Cardiac muscle cell (in vitro differentiated cells and primary cell): ENCODE results near the gene CCDC136. TPM values are rescaled to one million over a fixed set of nuclear protein-coding genes. Genes with fewer than 3 reads are reported as not detected.

Experiments
- DNase-seq, 2 donors: peaks; one replicate each; pipeline versions ENCODE4 v3.0.0 to v3.0.0-alpha.2; 2010 to 2017; ENCODE audit warnings: low read depth in 1 of 2, low spot score in 1 of 2
- H3K27ac ChIP-seq: fragments of 200-600 bp; sonication (generic); 2 replicates; pipeline ENCODE4 v1.5.1; 2016
- H3K27me3 ChIP-seq: fragments of 200-600 bp; sonication (generic); 2 replicates; pipeline ENCODE4 v1.6.0; 2016; ENCODE audit warnings: control low read depth
- H3K36me3 ChIP-seq: fragments of 200-600 bp; sonication (generic); 2 replicates; pipeline ENCODE4 v1.5.1; 2016; ENCODE audit warnings: control low read depth
- H3K4me1 ChIP-seq: fragments of 200-600 bp; sonication (generic); 2 replicates; pipeline ENCODE4 v1.8.1; 2017; ENCODE audit warnings: low read depth, mild to moderate bottlenecking, mixed run types
- H3K4me3 ChIP-seq: fragments of 200-600 bp; sonication (generic); 2 replicates; pipeline ENCODE4 v1.5.1; 2016; ENCODE audit warnings: mild to moderate bottlenecking
- H3K9me3 ChIP-seq: fragments of 200-600 bp; sonication (generic); 2 replicates; pipeline ENCODE4 v1.5.1; 2017; ENCODE audit warnings: low read depth, mild to moderate bottlenecking, control low read depth
- CTCF ChIP-seq: IDR thresholded peaks from 2 replicates; pipeline ENCODE4 v1.5.1; 2012; ENCODE audit warnings: low read depth, mild to moderate bottlenecking, low read length
- polyA plus RNA-seq: library from polyadenylated mRNA; unstranded; fragments of >200 nt; fragmentation: Nextera tagmentation; extraction: Ambion mirVana; gene quantifications from 2 replicates; pipeline ENCODE4 v1.2.1, GENCODE V29; 2016
- total RNA-seq: library from RNA; depleted of rRNA; stranded (reverse); fragments of >200 nt; gene quantifications from 2 replicates; pipeline ENCODE4 v1.2.3, GENCODE V29; 2016

The CCDC136 gene
- total and polyA plus RNA-seq, 2 experiments from 2014 or later: 10.7 to 26.4 TPM

- Histone ChIP-seq H3K27me3 (no peaks in the 10 kb centered on the region), H3K27ac (no peak overlapping the region), H3K36me3 (peaks cover 96% of the 10 kb centered on the region), H3K4me1 (no peaks in the 10 kb centered on the region), H3K4me3 (no peak overlapping the region), H3K9me3 (no peaks in the 10 kb centered on the region)
- no peak for DNase-seq
- TF ChIP-seq CTCF: no peak
Observed at GRCh38 chr7:128842674-128843641, 51.2 kb downstream of the CCDC136 start.

- DNase-seq: no peak
- H3K27me3 ChIP-seq: no peaks in the 10 kb centered on the region
- peaks cover 97% of the 10 kb centered on the region for H3K36me3 ChIP-seq
- no peaks in the 10 kb centered on the region for H3K9me3 ChIP-seq
- H3K27ac ChIP-seq: no peak overlapping the region
- H3K4me1 ChIP-seq: no peaks in the 10 kb centered on the region
- no peak for TF ChIP-seq CTCF
- H3K4me3 ChIP-seq: no peak overlapping the region
Observed at GRCh38 chr7:128843938-128844621, 52.3 kb downstream of the CCDC136 start.

- Histone ChIP-seq H3K4me3 (no peak overlapping the region), H3K36me3 (peaks cover 96% of the 10 kb centered on the region), H3K27ac (no peak overlapping the region), H3K4me1 (no peaks in the 10 kb centered on the region), H3K9me3 (no peaks in the 10 kb centered on the region), H3K27me3 (no peaks in the 10 kb centered on the region)
- no peak for DNase-seq
- no peak for TF ChIP-seq CTCF
Observed at GRCh38 chr7:128844777-128845311, 53.1 kb downstream of the CCDC136 start.

DNA sequence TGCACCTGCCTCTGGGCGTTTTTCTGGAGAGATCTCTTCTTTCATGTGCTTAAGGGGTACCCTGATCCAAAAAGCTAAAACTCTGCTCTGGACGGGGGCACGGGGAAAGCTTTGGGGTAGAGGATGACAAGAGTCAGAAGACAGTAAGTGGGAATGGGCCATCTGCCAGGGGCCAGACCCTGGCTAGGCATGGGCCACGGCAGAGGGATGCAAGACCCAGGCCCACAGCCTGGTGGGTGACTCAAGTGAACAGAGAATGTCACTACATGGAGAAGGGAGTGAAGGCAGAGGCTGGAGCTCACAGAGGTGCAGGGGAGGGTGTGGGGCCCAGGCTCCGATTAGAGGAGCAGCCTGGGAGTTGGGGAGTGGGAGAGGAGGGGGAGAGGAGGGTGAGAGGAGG is 53.7 kb downstream of the CCDC136 start:
- no peak for DNase-seq
- H3K4me3 ChIP-seq: no peak overlapping the region

More for the DNA sequence above, 53.7 kb downstream of the CCDC136 start:
- no peak for TF ChIP-seq CTCF
- H3K27me3 ChIP-seq: no peaks in the 10 kb centered on the region
- no peaks in the 10 kb centered on the region for H3K4me1 ChIP-seq
- peaks cover 97% of the 10 kb centered on the region for H3K36me3 ChIP-seq
- no peak overlapping the region for H3K27ac ChIP-seq
- no peaks in the 10 kb centered on the region for H3K9me3 ChIP-seq
